Heart left ventricle (tissue), 16 donors: ENCODE measurements around the gene SIK1. TPM values are rescaled to one million over a fixed set of nuclear protein-coding genes. Genes with fewer than 3 reads are reported as not detected.

Experiments used
- ATAC-seq, 4 donors: fragments of 200-7000 bp; cut with Tn5 transposase; one replicate each; pipeline ENCODE4 v1.9.1; 2020 to 2022; ENCODE audit warnings: moderate library complexity in 4 of 4, mild to moderate bottlenecking in 3 of 4, moderate number of reproducible peaks in 1 of 4
- DNase-seq, 5 donors: peaks; one replicate each; pipeline ENCODE4 v3.0.0-alpha.2; 2020
- H3K27ac ChIP-seq, 12 donors: fragments of 200-600 bp; sonication (generic) in 4 of 12; one replicate each; pipeline versions ENCODE4 v1.5.0 to v1.8.0; 2016 to 2022; ENCODE audit warnings: mild to moderate bottlenecking in 2 of 12
- H3K27me3 ChIP-seq, 9 donors: fragments of 200-600 bp; sonication (generic) in 2 of 9; one replicate each; pipeline versions ENCODE4 v1.5.1 to v1.8.0; 2016 to 2022; ENCODE audit warnings: mild to moderate bottlenecking in 3 of 9
- H3K36me3 ChIP-seq, 9 donors: fragments of 200-600 bp; sonication (generic) in 2 of 9; one replicate each; pipeline versions ENCODE4 v1.5.0 to v1.8.0; 2018 to 2022; ENCODE audit warnings: mild to moderate bottlenecking in 2 of 9
- H3K4me1 ChIP-seq, 12 donors: fragments of 200-600 bp; sonication (generic) in 4 of 12; one replicate each; pipeline versions ENCODE4 v1.5.0 to v1.8.0; 2016 to 2022; ENCODE audit warnings: mild to moderate bottlenecking in 3 of 12
- H3K4me3 ChIP-seq, 12 donors: fragments of 200-600 bp; sonication (generic) in 4 of 12; one replicate each; pipeline versions ENCODE4 v1.5.0 to v1.8.0; 2017 to 2022; ENCODE audit warnings: mild to moderate bottlenecking in 9 of 12, moderate library complexity in 4 of 12
- H3K9me3 ChIP-seq, 12 donors: fragments of 200-600 bp; sonication (generic) in 4 of 12; one replicate each; pipeline versions ENCODE4 v1.5.0 to v1.8.0; 2016 to 2022; ENCODE audit warnings: mild to moderate bottlenecking in 1 of 12
- CTCF ChIP-seq, 12 donors: fragments of 200-600 bp; sonication (generic) in 4 of 12; IDR thresholded peaks; one replicate each; pipeline versions ENCODE4 v1.5.0 to v1.8.0; 2018 to 2022; ENCODE audit warnings: antibody characterized with exemption in 12 of 12, mild to moderate bottlenecking in 5 of 12
- POLR2A ChIP-seq, 2 donors: fragments of 450-650 bp; IDR thresholded peaks; one replicate each; pipeline ENCODE4 v1.6.1; 2017; ENCODE audit warnings: antibody characterized with exemption in 2 of 2, mild to moderate bottlenecking in 2 of 2, moderate library complexity in 2 of 2
- WGBS, 4 donors: extraction: QIAGEN DNeasy Blood & Tissue Kit in 2 of 4; methylation state at CpG; one replicate each; pipeline versions ENCODE4 v1.1.5 to v1.1.7; 2013 to 2018; 5-methylcytosine and 5-hydroxymethylcytosine counted together
- intact Hi-C, 10 donors: fragments of 100-400 bp; cut with DNase I; formaldehyde crosslinking; loops; one replicate each; pipeline versions ENCODE4 v1.11.1 to v1.14.2; 2022
- polyA plus RNA-seq, 2 donors: library from polyadenylated mRNA; stranded (reverse); fragments of 200-250 nt; gene quantifications; one replicate each; pipeline ENCODE4 v1.2.3, GENCODE V29; 2013
- total RNA-seq, 9 donors: library from RNA; depleted of rRNA in 2 of 9; stranded (reverse); fragments of >200 nt in 2 of 9; fragmentation: NEBNext Ultra II Directional in 3 of 9; extraction: Animal tissue kit (Norgen Biotek cat#: 25700) in 3 of 9; gene quantifications; one replicate each; pipeline versions ENCODE4 v1.1.0 to v1.2.4, GENCODE V29; 2016 to 2023
- donor health status: ischemic (EF 13 %, LVEDD 7.1; RV severe dilation, severe dysfunction).
- donor health status: healthy with polysubstance abuse.
- donor health status: DM: no; HTN: yes; CAD: no.
- donor health status: DM: no; HTN: no; CAD: no.
- donor health status: ischemic (EF 25% LVEDD 6.9; RV normal size, moderate dysfunction).
- donor health status: ischemic (EF 25% LVEDD 5.7; RV mildly dilated, moderate dysfunction).
- donor health status: healthy.
- donor health status: DM: yes; HTN: yes; CAD: no.
- donor health status: ischemic (EF 35%, LVEDD 5.7; RV mildly dilated, moderate dysfunction).
- donor health status: nonischemic (EF 11% LVEDD 7.7; RV severe dilation, severe dysfunction).
- donor health status: DM: yes; HTN: yes; CAD: no.
- donor health status: PGD.
- donor health status: ischemic (EF 29% LVEDD 5.4; RV normal size, mild dysfunction).
- donor health status: nonischemic (EF 23%, LVEDD 6.1; RV moderate dilation, normal function).

Gene SIK1
- total and polyA plus RNA-seq, 11 donors: 0.38 to 53.5 (median 5.4) TPM

- Histone ChIP-seq H3K27me3 (no peaks in the 10 kb centered on the region), H3K27ac (no peak overlapping the region), H3K9me3 (no peaks in the 10 kb centered on the region), H3K4me1 (peaks cover 0 to 13% (median 5%) of the 10 kb centered on the region in 12 donors), H3K36me3 (no peaks in the 10 kb centered on the region), H3K4me3 (no peak overlapping the region)
- intact Hi-C loops: no loop called here
- DNase-seq: no peak
- ATAC-seq: no peak
- no peak for TF ChIP-seq CTCF (IDR thresholded peaks at IDR 0.05)
- TF ChIP-seq POLR2A (IDR thresholded peaks at IDR 0.05): no peak
- WGBS, 4 donors: 87 to 97% (median 94%) methylated on average over 6 of the region's 6 CpGs
Measured at GRCh38 chr21:43368685-43369084, 58.2 kb downstream of the SIK1 start.

- 89 to 95% (median 94%) methylated on average over 4 of the region's 4 CpGs for WGBS, 4 donors
- H3K27ac ChIP-seq: no peak overlapping the region
- intact Hi-C loops: loop anchor here in 1 of 10 donors (2.0 kb wide), 1 partner anchor 33 kb away; no protein-coding TSS in a partner anchor
- ATAC-seq (no peak), DNase-seq (no peak)
- no peaks in the 10 kb centered on the region for H3K27me3 ChIP-seq
- no peak for TF ChIP-seq POLR2A (IDR thresholded peaks at IDR 0.05)
- TF ChIP-seq CTCF (IDR thresholded peaks at IDR 0.05): no peak
- no peak overlapping the region for H3K4me3 ChIP-seq
- peaks cover 0 to 16% (median 6%) of the 10 kb centered on the region in 12 donors for H3K4me1 ChIP-seq
- H3K36me3 ChIP-seq: no peaks in the 10 kb centered on the region
- no peaks in the 10 kb centered on the region for H3K9me3 ChIP-seq
Measured at GRCh38 chr21:43367859-43368258, 59.1 kb downstream of the SIK1 start.

GRCh38 chr21:43367296-43367695 lies 59.6 kb downstream of the SIK1 start:
- Histone ChIP-seq H3K9me3 (no peaks in the 10 kb centered on the region), H3K27ac (no peak overlapping the region), H3K36me3 (no peaks in the 10 kb centered on the region), H3K4me1 (peaks cover 0 to 20% (median 10%) of the 10 kb centered on the region in 12 donors), H3K27me3 (no peaks in the 10 kb centered on the region), H3K4me3 (no peak overlapping the region)
- ATAC-seq (no peak), DNase-seq (no peak)
- 66 to 87% (median 79%) methylated on average over 10 to 16 of the region's 16 CpGs for WGBS, 4 donors
- no peak for TF ChIP-seq CTCF (IDR thresholded peaks at IDR 0.05)
- no peak for TF ChIP-seq POLR2A (IDR thresholded peaks at IDR 0.05)
- intact Hi-C loops: loop anchor here in 1 of 10 donors (2.0 kb wide), 1 partner anchor 32 kb away; no protein-coding TSS in a partner anchor

- H3K36me3 ChIP-seq: no peaks in the 10 kb centered on the region
- no peak overlapping the region for H3K4me3 ChIP-seq
- DNase-seq (no peak), ATAC-seq (no peak)
- WGBS, 4 donors: 89 to 92% (median 89%) methylated on average over 18 to 19 of the region's 19 CpGs
- peaks cover 0 to 26% (median 14%) of the 10 kb centered on the region in 12 donors for H3K4me1 ChIP-seq
- intact Hi-C loops: loop anchor here in 1 of 10 donors (2.0 kb wide), 1 partner anchor 32 kb away; no protein-coding TSS in a partner anchor
- no peak for TF ChIP-seq POLR2A (IDR thresholded peaks at IDR 0.05)
- TF ChIP-seq CTCF (IDR thresholded peaks at IDR 0.05): no peak
- no peaks in the 10 kb centered on the region for H3K9me3 ChIP-seq
- H3K27me3 ChIP-seq: no peaks in the 10 kb centered on the region
- no peak overlapping the region for H3K27ac ChIP-seq
Measured at GRCh38 chr21:43366656-43367055, 60.3 kb downstream of the SIK1 start.
